Activated T-cell treated with anti-CD3 and anti-CD28 coated beads for 1 hour (primary cell): Measurements from ENCODE around the gene LRP8.
A peak's percentile ranks its signal among the peaks of the same experiment; 100 is the strongest.

ENCODE experiments used
- DNase-seq: peaks from one replicate; pipeline ENCODE4 v3.0.0-alpha.2; 2020; ENCODE audit warnings: low read depth

LRP8 gene

GRCh38 chr1:53328009-53328461, at the start of gene LRP8:
TSS of gene LRP8 (minus strand) at chr1:53328070. CDS start at chr1:53327912, 158 bp downstream.
- DNase-seq: peak; percentile 68

DNA sequence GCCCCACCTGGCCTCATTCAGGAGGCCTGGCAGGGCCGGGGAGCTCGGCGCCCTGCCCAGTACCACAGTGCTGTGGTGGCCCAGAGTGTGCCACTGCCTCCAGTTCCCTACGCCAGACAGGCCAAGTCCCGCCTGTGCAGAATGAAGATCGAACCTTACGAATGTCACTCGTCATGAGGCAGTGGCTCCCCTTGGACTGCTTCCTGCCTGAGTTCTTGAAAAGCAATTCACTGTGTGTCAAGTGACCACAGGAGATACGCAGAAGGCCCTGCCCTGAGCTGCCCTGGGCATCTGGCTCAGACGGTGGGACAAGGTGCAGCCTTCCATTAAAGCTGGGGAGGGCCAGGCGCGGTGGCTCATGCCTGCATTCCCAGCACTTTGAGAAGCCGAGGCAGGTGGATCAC, 49.6 kb upstream of the LRP8 start:
- DNase-seq: no peak

GRCh38 chr1:53376742-53377437, 49.0 kb upstream of the LRP8 start:
- no peak for DNase-seq

DNA sequence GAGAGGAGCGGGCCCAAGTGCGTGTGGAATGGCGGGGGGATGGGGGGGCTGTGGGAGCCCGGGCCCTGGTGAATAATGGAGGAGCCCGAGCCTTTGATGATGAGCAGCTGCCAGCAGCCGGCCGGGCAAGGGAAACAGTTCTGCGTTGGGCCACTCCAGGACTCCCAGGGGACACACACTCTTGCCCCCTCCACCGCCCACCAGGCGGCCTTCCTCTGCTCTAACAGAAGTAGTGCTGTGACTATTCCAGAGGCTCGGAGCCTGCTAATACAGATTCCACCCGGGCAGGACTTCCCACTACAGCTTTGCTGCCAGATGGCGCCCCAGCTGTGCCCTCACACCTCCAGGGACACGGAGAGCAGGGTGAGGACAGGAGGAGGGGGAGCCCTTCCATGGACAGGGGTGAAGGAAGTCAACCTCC, 48.2 kb upstream of the LRP8 start:
- DNase-seq: no peak

DNA sequence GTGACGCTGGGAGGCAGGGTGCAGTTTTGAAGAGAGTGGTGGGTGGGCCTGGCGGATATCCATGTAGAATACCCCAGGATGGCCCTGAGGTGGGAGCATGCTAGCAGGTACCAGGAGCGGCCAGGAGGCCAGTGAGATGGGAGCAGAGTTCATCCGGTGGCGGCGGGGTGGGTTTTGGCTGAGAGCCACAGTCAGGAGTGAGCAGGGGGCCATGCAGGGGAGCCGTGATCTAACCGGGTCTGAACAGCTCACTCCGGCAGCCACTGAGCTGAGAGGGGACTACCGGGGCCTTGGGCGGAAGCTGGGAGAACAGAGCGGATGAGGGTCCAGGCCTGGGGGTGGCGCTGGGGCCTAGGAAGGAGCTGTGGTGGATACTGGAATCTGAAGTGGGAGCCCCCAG, 47.6 kb upstream of the LRP8 start:
- no peak for DNase-seq

DNA sequence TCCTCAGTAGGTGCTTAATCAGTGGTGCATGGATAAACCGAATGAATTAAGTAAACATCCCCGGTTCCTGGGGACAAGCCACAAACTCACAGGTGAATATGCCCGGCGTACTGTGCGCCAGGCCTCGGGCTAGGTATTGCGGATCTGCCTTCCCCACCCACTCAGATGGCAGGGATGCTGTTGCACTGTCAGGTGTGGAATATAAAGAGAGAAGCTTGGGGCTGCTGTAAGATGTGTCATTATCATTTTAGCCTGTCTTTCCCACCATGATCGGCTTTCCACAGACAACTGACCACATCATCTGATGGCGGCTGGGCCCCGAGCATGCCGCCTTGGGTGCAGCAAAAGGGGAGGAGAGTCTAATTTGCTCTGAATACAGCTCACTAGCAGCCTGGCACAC, 45.4 kb upstream of the LRP8 start:
- no peak for DNase-seq

GRCh38 chr1:53372501-53372951, 44.7 kb upstream of the LRP8 start:
- DNase-seq: no peak

DNA sequence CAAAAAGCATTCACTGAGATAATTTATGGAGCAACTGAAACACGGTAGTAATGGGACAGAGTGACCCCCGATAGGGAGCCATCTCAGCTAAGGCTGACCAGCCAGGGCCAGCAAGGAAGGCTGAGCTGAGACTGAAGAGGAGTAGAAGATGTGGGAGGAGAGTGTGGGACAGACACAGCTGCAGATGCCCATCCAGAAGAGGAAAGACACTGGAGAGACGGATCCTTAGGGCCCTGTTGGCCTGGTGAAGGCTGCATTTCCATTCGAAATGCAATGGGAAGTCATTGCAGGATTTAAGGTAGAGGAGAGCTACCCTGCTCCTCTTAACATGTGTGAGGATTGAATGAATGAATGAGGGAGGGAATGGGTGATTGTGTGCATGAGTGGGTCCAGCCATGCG, 44.0 kb upstream of the LRP8 start:
- DNase-seq: no peak

- no peak for DNase-seq
Measured at GRCh38 chr1:53371121-53371666, 43.3 kb upstream of the LRP8 start.

DNA sequence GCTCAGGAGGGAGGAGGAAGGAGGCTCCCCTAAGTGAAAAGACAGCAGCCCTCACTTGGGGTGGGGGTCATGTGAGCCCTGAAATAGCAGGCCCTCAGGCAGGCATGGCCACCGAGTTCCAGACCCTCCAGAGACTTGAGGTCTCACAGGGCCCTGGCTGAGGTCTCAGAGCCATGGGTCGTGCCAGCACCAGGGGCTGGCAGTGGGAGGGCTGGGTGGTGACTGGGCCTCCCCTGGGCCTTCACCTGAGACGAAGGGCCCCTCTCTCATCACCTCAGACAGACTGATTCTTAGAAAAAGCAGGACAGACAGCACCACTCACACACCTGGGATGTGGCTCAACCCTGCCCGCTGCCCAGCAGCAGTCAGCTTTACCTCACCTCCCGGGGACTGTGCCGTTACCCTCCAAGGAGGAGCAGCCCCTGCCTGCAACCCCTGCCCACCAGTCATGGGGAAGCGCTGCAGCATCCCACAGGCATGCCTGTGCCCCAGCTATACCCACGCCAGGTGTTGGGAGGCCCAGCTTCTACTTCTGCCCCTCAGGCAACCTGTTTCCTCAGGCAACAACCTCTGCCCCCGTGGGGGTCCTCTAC, 42.6 kb upstream of the LRP8 start:
- no peak for DNase-seq

DNA sequence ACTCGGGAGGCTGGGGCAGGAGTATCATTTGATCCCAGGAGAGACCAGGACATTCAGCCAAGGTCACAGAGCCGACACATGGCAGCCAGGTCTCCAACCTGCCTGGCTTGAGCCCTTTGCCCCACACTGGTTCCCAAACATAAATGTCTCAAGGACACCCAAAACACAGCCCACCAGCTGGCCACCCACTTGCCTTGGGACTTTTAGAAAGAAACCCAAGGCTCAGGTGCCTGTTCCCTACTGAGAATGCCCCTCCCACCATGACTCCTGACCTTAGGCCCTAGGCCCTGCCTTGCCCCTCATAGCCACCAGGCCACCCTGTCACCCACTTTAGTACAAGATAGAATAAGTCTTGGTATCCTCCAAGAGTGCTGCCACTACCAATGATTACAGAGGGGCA, 41.9 kb upstream of the LRP8 start:
- no peak for DNase-seq

DNA sequence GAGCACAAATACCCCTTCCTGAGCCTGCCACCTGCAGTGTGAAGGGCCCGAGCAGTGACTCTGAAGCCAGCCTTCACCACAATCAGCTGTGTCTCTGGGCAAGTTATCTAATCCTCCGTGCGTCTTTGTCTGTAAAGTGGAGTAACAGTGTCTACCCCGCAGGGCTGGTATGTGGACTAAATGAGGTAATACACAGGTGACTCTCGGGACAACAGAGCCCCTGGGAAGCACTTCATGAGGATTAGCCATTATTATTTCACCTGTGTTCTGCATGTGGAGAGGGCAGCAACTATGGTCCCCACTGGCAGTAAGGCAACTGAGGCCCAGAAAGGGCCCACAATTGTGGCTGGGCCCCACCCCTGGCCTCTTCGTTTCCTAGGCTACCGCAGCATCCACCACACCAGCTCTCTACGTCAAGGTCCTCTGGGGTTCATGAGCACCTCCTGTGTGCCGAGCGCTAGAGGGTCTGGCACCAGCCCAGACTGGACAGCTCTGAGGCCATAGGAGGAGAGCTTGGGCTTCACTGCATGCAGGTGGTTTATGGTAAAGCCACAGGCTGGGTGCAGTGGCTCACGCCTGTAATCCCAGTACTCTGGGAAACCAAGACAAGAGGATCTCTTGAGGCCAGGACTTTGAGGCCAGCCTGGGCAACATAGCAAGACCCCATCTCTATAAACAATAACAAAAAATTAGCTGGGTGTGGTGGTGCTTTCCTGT, 41.3 kb upstream of the LRP8 start:
- no peak for DNase-seq

DNA sequence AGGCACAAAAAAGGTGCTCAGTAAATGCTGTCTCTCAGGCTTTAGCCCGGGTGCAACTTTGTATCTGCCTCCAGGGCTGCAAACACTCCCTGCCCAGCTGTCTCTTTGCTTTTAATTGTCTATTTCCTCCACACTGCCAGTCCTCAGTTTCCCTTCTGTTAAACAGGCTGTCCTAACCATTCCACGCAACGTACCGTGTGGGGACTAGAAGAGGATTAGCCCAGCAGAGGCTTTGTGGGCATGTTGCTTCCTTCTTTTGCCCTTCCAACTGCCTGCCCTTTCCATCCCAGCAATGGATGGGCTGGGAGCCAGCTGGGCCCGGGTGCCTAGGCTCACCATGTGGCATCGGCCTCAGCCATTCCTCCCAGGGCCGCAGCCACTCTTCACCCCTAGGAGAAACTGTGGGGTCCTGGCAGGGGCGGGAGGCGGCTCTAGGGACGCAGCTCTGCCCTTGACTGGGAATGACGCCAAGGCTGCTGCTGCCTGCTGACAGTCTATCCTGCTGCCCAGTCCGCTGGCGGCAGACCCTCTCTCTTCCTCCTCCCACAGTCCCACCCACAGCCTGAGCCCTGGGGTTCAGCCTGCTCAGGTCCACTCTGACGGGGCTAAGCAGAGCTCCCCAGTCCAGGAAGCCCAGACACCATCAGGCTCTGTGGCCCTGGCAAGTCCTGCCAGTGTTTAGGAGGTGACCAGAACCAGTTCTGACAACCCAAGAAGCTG, 40.6 kb upstream of the LRP8 start:
- no peak for DNase-seq

DNA sequence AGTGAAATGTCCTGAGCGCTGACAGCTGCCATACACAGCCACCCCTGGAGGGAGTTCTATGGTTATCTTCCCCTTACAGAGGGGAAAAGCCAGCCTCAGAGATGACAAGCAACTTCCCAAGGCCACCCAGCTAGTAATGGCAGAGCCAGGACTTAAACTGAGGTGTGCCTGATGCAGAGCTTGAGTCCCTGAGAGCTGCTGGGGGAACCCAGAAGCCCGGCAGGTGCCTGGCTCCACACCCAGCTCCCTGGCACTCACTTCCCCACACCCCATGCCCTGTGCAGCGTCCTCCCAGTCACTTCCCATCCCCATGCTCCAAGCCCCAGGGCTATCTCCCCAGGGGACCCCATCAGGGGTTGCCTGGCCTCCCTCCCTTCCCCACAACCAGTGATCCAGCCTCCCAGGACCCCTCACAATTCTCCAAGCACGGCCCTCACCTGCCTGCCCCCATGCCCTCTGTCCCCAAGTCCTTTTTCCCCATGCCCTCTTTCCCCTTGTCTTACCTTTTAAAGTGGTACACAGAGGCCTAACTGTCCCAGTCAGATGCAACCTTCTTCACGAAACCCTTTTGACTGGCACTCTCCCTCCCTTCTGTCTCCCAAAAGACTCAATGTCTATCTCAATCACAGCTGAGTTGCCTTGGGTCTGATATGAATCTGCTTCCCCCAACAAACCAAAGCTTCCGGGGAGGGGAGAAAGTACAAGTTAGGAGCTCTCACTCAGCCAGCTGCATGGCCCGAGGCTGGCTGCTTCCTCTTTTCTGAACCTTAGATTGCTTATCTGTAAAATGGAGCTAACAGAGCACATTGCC, 39.8 kb upstream of the LRP8 start:
- DNase-seq: no peak

DNA sequence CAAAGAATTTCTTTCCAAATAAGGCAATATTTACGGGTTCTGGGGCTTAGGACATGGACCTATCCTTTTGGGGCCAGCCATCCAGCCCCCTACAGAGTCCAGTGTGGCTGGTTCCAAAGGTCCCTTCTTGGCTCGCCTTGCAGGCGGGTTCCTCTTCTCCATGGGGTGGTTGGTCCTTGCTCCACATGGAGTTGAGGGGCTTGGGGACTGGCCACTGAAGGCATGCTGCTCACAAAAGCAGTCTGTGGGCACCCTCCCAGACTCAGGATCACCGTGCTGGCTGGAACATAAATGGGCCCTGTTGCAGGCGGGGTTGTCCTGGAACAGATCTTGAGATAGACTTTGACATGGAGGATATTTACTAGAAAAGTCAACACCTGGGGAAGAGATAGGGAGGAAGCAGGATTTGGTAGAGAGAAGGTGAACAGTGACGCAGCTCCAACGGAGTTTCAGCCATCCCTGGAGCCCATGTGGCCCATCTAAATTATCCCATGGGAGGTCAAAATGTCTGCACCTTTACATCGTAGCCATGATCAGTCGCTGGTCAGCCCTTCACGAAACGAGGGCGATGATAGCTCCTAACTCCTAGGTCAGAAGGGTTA, 39.1 kb upstream of the LRP8 start:
- no peak for DNase-seq

DNA sequence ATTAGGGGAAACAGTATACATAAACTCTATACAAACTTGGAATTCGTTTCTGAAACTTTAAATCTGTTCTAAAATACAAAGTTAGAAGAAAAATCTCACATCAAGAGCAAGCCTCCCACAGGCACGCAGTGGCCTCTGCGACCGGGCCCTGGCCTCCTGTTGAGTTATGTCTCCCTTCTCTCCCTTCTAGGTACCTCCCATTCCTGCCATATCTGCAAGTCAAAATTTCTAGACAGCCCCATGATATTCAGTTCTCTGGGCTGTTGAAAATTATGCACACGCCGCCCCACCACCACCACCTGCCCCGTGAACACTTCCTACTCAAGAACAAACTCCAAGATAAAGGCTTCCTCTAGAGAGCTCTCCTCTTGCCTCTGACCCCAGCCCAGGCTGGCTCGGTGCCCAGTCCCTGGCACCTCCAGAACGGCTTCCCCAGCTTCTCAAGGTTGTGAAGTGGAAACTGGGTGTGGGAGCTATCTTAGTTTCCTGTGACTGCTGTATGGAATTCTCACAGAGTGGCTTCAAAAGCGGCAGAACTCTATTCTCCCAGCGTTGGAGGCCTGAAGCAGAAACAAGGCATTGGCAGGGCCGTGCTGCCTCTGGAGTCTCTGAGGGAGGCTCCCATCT, 37.7 kb upstream of the LRP8 start:
- no peak for DNase-seq

- no peak for DNase-seq
Measured at GRCh38 chr1:53362851-53363642, 35.2 kb upstream of the LRP8 start.

GRCh38 chr1:53362270-53362669, 34.4 kb upstream of the LRP8 start:
- no peak for DNase-seq

DNA sequence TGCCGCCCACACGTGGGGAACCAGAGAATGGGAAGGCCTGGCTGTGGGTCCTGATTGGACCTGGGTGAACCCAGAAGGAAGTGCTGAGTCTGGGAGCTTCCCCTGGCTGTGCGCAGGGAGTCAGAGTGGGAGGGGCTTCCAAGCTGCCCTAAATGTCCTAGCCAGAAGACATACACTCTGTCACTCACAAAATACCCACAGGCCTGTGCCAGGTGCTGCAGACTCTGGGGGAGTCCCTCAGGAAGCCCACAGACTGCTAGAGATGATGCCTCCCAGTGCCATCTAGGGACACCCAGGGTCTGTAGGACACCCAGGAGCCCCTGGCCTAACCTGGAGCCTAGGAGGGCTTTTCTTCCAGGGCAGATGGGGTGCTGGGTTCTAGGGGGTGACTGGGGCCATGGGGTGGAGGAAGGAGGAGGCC, 33.7 kb upstream of the LRP8 start:
- no peak for DNase-seq

DNA sequence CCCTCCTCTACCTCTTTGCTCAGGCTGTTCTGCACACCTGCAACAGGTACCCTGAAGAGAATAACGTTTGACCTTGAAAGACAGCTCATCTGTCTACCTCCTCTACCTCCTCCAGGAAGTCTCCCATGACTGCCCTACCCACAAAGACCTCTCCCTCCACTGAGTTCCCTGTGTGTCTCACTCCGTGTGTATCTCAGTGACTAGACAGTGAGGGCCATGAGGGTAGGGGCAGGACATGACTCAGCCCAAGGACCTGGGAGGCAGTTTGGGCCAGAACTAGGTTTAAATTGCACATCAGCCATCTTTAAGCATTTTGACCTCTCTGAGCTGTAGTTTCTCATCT, 32.0 kb upstream of the LRP8 start:
- DNase-seq: no peak
